Measurements from ENCODE around the gene FBXO46. TPM values are rescaled to one million over a fixed set of nuclear protein-coding genes. Genes with fewer than 3 reads are reported as not detected.

FBXO46 gene
- total RNA-seq, 1 experiment from 2014 or later = 18.8 TPM

DNA sequence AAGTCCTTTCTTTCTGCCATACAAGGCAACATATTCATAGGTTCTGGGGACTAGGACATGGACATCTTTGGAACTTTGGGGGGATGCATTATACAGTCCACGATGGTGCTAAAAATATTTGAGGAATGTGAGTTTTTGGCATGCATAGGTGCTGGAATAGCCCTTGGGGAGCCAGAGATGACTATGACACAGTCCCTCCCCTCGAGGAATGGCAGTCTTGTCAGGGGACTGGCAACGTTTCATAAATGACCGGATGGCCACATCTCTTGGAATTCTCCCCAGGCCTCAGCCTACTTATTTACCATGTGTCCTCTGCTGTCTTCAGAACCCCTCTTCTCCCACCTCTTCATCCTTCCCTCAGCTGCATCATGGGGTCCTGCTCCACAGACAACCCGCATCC is 16.2 kb upstream of the FBXO46 start:
- intact Hi-C loops (cut with micrococcal nuclease; ENCODE audit: unreplicated experiment) = no loop called here

DNA sequence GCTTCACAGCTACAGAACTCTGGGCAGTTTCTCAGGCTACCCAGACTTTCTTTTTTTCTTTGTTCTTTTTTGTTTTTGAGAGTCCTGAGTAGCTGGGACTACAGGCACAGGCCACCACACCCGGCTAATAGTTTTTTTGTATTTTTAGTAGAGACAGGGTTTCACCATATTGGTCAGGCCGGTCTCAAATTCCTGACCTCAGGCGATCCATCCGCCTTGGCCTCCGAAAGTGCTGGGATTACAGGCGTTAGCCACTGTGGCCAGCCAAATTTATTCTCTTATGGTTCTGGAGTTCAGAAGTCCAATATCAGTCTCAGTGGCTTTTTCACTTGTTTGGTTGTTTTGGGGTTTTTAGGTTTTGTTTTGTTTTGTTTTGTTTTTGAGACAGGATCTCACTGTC is 14.9 kb upstream of the FBXO46 start:
- H3K27ac ChIP-seq (ENCODE audit: low read depth, low read length, poor library complexity, severe bottlenecking) = no peak overlapping the region
- DNase-seq (ENCODE audit: low spot score) = no peak
- H3K4me3 ChIP-seq (ENCODE audit: low read depth, low read length, poor library complexity, severe bottlenecking) = no peak overlapping the region
- H3K27me3 ChIP-seq (replicated peaks; ENCODE audit: insufficient read depth, low read depth, low read length, poor library complexity) = no peaks in the 10 kb centered on the region
- H3K36me3 ChIP-seq (ENCODE audit: insufficient read depth, low read length, poor library complexity, severe bottlenecking) = no peaks in the 10 kb centered on the region
- POLR2A ChIA-PET (ENCODE audit: low non-redundant PET) = interaction anchor here (0.6 kb wide), 1 partner anchor 31 kb away, joined by 4 read pairs; no protein-coding TSS in a partner anchor
- TF ChIP-seq, protein P1, sequence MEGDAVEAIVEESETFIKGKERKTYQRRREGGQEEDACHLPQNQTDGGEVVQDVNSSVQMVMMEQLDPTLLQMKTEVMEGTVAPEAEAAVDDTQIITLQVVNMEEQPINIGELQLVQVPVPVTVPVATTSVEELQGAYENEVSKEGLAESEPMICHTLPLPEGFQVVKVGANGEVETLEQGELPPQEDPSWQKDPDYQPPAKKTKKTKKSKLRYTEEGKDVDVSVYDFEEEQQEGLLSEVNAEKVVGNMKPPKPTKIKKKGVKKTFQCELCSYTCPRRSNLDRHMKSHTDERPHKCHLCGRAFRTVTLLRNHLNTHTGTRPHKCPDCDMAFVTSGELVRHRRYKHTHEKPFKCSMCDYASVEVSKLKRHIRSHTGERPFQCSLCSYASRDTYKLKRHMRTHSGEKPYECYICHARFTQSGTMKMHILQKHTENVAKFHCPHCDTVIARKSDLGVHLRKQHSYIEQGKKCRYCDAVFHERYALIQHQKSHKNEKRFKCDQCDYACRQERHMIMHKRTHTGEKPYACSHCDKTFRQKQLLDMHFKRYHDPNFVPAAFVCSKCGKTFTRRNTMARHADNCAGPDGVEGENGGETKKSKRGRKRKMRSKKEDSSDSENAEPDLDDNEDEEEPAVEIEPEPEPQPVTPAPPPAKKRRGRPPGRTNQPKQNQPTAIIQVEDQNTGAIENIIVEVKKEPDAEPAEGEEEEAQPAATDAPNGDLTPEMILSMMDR (conservative IDR thresholded peaks at IDR 0.05; ENCODE audit: low read depth, low read length) = no peak
- TF ChIP-seq EZH2 (IDR thresholded peaks at IDR 0.05; ENCODE audit: borderline replicate concordance, low read depth, low read length, poor library complexity, severe bottlenecking) = no peak
- intact Hi-C loops (cut with micrococcal nuclease; ENCODE audit: unreplicated experiment) = no loop called here
- BruUV-seq (replicated peaks) = no TSS peak
- H3K4me1 ChIP-seq (ENCODE audit: insufficient read depth, low read length, poor library complexity, severe bottlenecking) = no peaks in the 10 kb centered on the region
- CTCF ChIA-PET = no interaction called here
- no peaks in the 10 kb centered on the region for H3K9me3 ChIP-seq (ENCODE audit: low read depth, low read length, poor library complexity, severe bottlenecking)

More for the DNA sequence above, 16.2 kb upstream of the FBXO46 start:
- BruUV-seq (replicated peaks) = no TSS peak
- DNase-seq (ENCODE audit: low spot score) = no peak
- ChIA-PET POLR2A (ENCODE audit: low non-redundant PET) (no interaction called here), CTCF (no interaction called here)
- no peak overlapping the region for H3K4me3 ChIP-seq (ENCODE audit: low read depth, low read length, poor library complexity, severe bottlenecking)
- no peaks in the 10 kb centered on the region for H3K9me3 ChIP-seq (ENCODE audit: low read depth, low read length, poor library complexity, severe bottlenecking)
- H3K4me1 ChIP-seq (ENCODE audit: insufficient read depth, low read length, poor library complexity, severe bottlenecking) = no peaks in the 10 kb centered on the region
- H3K36me3 ChIP-seq (ENCODE audit: insufficient read depth, low read length, poor library complexity, severe bottlenecking) = no peaks in the 10 kb centered on the region
- H3K27me3 ChIP-seq (replicated peaks; ENCODE audit: insufficient read depth, low read depth, low read length, poor library complexity) = no peaks in the 10 kb centered on the region
- TF ChIP-seq EZH2 (IDR thresholded peaks at IDR 0.05; ENCODE audit: borderline replicate concordance, low read depth, low read length, poor library complexity, severe bottlenecking) = no peak
- TF ChIP-seq, protein P1 (conservative IDR thresholded peaks at IDR 0.05; ENCODE audit: low read depth, low read length) = no peak
- no peak overlapping the region for H3K27ac ChIP-seq (ENCODE audit: low read depth, low read length, poor library complexity, severe bottlenecking)

DNA sequence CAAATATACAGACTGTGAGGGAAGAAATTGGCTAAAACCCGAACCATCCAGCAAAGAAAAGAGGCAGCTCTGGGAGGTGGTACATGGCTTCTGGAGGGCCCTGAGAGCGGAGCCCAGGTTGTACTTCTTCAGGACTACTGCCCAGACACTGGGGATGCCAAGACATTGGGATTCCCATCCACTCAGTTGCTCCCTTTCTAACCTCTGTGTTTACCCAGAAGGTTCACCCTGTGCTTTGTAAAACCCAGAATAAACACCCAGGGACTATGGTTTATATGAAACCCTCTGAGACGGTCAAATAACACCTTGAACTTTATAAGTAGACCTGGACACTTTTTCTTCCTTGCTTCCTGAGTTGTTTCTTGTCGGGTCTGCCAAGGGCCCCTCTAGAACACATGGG is 12.3 kb upstream of the FBXO46 start:
- Histone ChIP-seq H3K27ac (ENCODE audit: low read depth, low read length, poor library complexity, severe bottlenecking) (no peak overlapping the region), H3K4me1 (ENCODE audit: insufficient read depth, low read length, poor library complexity, severe bottlenecking) (no peaks in the 10 kb centered on the region), H3K36me3 (ENCODE audit: insufficient read depth, low read length, poor library complexity, severe bottlenecking) (no peaks in the 10 kb centered on the region), H3K4me3 (ENCODE audit: low read depth, low read length, poor library complexity, severe bottlenecking) (no peak overlapping the region), H3K27me3 (replicated peaks; ENCODE audit: insufficient read depth, low read depth, low read length, poor library complexity) (no peaks in the 10 kb centered on the region), H3K9me3 (ENCODE audit: low read depth, low read length, poor library complexity, severe bottlenecking) (no peaks in the 10 kb centered on the region)
- intact Hi-C loops (cut with micrococcal nuclease; ENCODE audit: unreplicated experiment) = no loop called here
- ChIA-PET POLR2A (ENCODE audit: low non-redundant PET) (no interaction called here), CTCF (no interaction called here)
- DNase-seq (ENCODE audit: low spot score) = no peak
- no TSS peak for BruUV-seq (replicated peaks)
- TF ChIP-seq, protein P1 (conservative IDR thresholded peaks at IDR 0.05; ENCODE audit: low read depth, low read length) = no peak

Data from A673 (cell line).